ENCODE data around the gene EIF4E2.

EIF4E2 gene

GRCh38 chr2:232525199-232525598 lies 25.3 kb upstream of the EIF4E2 start:
- no peak overlapping the region for H3K9ac ChIP-seq
- no peak overlapping the region for H3K27ac ChIP-seq
- no peaks in the 10 kb centered on the region for H3K4me1 ChIP-seq (ENCODE audit: low read depth, poor library complexity, severe bottlenecking)
- no peaks in the 10 kb centered on the region for H3K79me2 ChIP-seq (ENCODE audit: insufficient read depth, low read depth)
- no peak overlapping the region for H2AFZ ChIP-seq (ENCODE audit: low read depth)
- no peaks in the 10 kb centered on the region for H3K36me3 ChIP-seq (ENCODE audit: insufficient read depth)
- no peak overlapping the region for H3K4me2 ChIP-seq
- H3K27me3 ChIP-seq (ENCODE audit: insufficient read depth, low read depth) = peaks cover 36% of the 10 kb centered on the region
- no peak for TF ChIP-seq CTCF (conservative IDR thresholded peaks at IDR 0.05; ENCODE audit: low read depth, low read length)
- no peaks in the 10 kb centered on the region for H4K20me1 ChIP-seq (ENCODE audit: insufficient read depth)
- H3K4me3 ChIP-seq (IDR thresholded peaks at IDR 0.05; ENCODE audit: insufficient read depth, low read depth, low read length) = no peak overlapping the region

GRCh38 chr2:232525791-232526371 lies 24.6 kb upstream of the EIF4E2 start, which contains the start of gene CHRND:
TSS of gene CHRND (plus strand) at chr2:232526160. CDS start at chr2:232526216, 56 bp downstream.
- no peaks in the 10 kb centered on the region for H4K20me1 ChIP-seq (ENCODE audit: insufficient read depth)
- peaks cover 31% of the 10 kb centered on the region for H3K27me3 ChIP-seq (ENCODE audit: insufficient read depth, low read depth)
- no peak for TF ChIP-seq CTCF (conservative IDR thresholded peaks at IDR 0.05; ENCODE audit: low read depth, low read length)
- H3K4me3 ChIP-seq (IDR thresholded peaks at IDR 0.05; ENCODE audit: insufficient read depth, low read depth, low read length) = no peak within 1 kb of the TSS
- H2AFZ ChIP-seq (ENCODE audit: low read depth) = no peak within 1 kb of the TSS
- H3K4me2 ChIP-seq = no peak within 1 kb of the TSS
- no peak within 1 kb of the TSS for H3K27ac ChIP-seq
- no peaks in the 10 kb centered on the region for H3K79me2 ChIP-seq (ENCODE audit: insufficient read depth, low read depth)
- H3K36me3 ChIP-seq (ENCODE audit: insufficient read depth) = no peaks in the 10 kb centered on the region
- no peak within 1 kb of the TSS for H3K9ac ChIP-seq
- no peaks in the 10 kb centered on the region for H3K4me1 ChIP-seq (ENCODE audit: low read depth, poor library complexity, severe bottlenecking)

GRCh38 chr2:232526372-232526941 lies 24.0 kb upstream of the EIF4E2 start:
- no peak overlapping the region for H3K4me2 ChIP-seq
- H3K36me3 ChIP-seq (ENCODE audit: insufficient read depth) = no peaks in the 10 kb centered on the region
- no peaks in the 10 kb centered on the region for H3K79me2 ChIP-seq (ENCODE audit: insufficient read depth, low read depth)
- no peaks in the 10 kb centered on the region for H4K20me1 ChIP-seq (ENCODE audit: insufficient read depth)
- no peak overlapping the region for H2AFZ ChIP-seq (ENCODE audit: low read depth)
- no peak overlapping the region for H3K27ac ChIP-seq
- no peak overlapping the region for H3K4me3 ChIP-seq (IDR thresholded peaks at IDR 0.05; ENCODE audit: insufficient read depth, low read depth, low read length)
- no peaks in the 10 kb centered on the region for H3K4me1 ChIP-seq (ENCODE audit: low read depth, poor library complexity, severe bottlenecking)
- H3K9ac ChIP-seq = no peak overlapping the region
- TF ChIP-seq CTCF (conservative IDR thresholded peaks at IDR 0.05; ENCODE audit: low read depth, low read length) = no peak
- H3K27me3 ChIP-seq (ENCODE audit: insufficient read depth, low read depth) = peaks cover 25% of the 10 kb centered on the region

DNA sequence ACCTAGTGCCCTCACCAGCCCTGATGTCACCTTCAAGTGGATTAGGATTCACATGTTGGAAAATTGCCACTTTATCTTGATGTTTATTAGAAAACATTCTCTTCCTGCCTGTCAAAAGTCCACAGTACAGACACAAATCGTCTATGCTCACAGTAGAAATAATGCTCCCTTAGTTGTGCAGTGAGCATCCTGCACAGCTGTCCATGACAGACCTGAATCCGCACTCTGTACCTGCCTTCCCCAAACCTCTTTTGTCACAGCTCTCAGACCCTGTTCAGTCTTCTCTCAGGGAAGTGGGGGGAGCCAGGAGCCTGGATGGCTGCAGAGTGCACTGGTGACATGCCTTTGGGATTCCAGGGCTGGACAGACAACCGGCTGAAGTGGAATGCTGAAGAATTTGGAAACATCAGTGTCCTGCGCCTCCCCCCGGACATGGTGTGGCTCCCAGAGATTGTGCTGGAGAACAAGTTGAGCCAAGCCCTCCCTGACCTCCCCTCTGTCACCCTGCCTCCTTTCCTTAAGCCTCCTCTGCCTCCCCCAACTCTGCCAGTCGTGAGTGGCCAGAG lies 22.5 kb upstream of the EIF4E2 start:
- Histone ChIP-seq H4K20me1 (ENCODE audit: insufficient read depth) (no peaks in the 10 kb centered on the region), H2AFZ (ENCODE audit: low read depth) (no peak overlapping the region), H3K27me3 (ENCODE audit: insufficient read depth, low read depth) (peaks cover 16% of the 10 kb centered on the region), H3K9ac (no peak overlapping the region), H3K4me1 (ENCODE audit: low read depth, poor library complexity, severe bottlenecking) (no peaks in the 10 kb centered on the region), H3K4me3 (IDR thresholded peaks at IDR 0.05; ENCODE audit: insufficient read depth, low read depth, low read length) (no peak overlapping the region), H3K27ac (no peak overlapping the region), H3K4me2 (no peak overlapping the region), H3K36me3 (ENCODE audit: insufficient read depth) (no peaks in the 10 kb centered on the region), H3K79me2 (ENCODE audit: insufficient read depth, low read depth) (no peaks in the 10 kb centered on the region)
- TF ChIP-seq CTCF (conservative IDR thresholded peaks at IDR 0.05; ENCODE audit: low read depth, low read length) = no peak

Data from KMS-11 (cell line).